D721Med (cell line): ENCODE data around the gene TOX2.

Experiments used
- DNase-seq: peaks from one replicate; pipeline ENCODE4 v3.0.0; 2011; ENCODE audit warnings: low spot score; ENCODE audit not compliant: insufficient read length
- FAIRE-seq: peaks from 2 replicates; lab custom pipeline; 2011; peaks lifted over from hg19 to GRCh38; lab: Jason Lieb, UNC
- TF ChIP-seq, protein P1 (sequence below): IDR thresholded peaks from 2 replicates; pipeline ENCODE4 v1.5.1; 2012; ENCODE audit warnings: mild to moderate bottlenecking, control low read depth; ENCODE audit not compliant: insufficient read depth; ENCODE audit errors: missing control alignments

TOX2 gene

DNA sequence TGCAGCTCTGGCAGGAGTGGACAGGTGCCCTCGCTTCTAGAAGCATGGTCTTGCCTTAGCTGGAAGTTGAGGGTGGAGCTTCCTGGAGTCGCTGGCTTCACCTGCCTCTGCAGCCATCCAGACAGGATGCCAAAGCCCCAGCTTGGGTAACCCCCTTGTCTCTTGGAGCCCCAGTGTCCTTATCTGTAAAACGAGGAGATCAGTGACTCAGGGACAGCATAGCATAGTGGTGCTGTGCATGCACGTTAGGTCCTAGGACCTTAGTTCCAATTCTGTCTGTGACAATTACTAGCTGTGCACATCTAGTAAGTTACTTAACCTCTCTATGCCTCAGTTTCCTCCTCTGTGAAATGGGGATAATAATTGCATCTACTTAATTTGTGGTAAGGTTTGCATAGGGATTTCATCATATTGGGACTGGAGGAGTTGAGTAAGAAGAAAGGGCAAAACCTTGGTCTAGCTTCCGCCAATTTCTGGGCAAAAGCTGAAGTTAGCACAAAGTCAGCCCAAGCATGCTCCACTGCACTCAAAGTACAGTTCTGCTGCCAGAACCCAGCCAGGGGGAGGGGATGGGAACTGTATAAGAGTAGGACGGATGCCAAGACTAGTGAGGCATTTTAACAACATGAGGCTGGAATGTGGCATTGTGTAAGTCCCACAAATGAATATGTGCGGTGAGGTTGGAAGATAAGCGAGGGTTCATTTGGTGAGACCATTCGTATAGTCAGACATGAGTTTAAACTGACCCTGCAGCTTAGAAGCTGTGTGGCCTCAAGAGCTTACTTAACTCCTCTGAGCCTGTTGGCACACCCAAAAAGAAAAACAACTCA is 24.5 kb downstream of the TOX2 start:
- TF ChIP-seq, protein P1, sequence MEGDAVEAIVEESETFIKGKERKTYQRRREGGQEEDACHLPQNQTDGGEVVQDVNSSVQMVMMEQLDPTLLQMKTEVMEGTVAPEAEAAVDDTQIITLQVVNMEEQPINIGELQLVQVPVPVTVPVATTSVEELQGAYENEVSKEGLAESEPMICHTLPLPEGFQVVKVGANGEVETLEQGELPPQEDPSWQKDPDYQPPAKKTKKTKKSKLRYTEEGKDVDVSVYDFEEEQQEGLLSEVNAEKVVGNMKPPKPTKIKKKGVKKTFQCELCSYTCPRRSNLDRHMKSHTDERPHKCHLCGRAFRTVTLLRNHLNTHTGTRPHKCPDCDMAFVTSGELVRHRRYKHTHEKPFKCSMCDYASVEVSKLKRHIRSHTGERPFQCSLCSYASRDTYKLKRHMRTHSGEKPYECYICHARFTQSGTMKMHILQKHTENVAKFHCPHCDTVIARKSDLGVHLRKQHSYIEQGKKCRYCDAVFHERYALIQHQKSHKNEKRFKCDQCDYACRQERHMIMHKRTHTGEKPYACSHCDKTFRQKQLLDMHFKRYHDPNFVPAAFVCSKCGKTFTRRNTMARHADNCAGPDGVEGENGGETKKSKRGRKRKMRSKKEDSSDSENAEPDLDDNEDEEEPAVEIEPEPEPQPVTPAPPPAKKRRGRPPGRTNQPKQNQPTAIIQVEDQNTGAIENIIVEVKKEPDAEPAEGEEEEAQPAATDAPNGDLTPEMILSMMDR = no peak
- no peak for FAIRE-seq
- no peak for DNase-seq

DNA sequence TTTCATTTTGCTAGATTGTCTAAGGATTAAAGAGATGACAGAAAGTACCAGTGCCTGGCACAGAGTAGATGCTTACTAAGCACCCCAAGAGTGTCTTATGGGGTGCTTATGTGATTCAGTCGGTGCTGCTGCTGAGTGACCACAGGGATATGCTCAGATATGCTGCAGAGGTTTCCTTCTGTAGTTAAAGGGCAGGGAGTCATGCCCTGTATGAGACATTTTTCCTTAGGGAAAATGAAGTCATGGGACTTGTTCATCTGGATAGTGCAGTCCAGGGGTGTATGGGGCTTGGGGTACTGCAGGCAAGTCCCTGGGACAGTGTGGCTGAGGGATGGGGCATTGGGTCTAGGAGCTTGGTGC is 25.1 kb downstream of the TOX2 start:
- DNase-seq (no peak), FAIRE-seq (no peak)
- TF ChIP-seq, protein P1 = no peak

DNA sequence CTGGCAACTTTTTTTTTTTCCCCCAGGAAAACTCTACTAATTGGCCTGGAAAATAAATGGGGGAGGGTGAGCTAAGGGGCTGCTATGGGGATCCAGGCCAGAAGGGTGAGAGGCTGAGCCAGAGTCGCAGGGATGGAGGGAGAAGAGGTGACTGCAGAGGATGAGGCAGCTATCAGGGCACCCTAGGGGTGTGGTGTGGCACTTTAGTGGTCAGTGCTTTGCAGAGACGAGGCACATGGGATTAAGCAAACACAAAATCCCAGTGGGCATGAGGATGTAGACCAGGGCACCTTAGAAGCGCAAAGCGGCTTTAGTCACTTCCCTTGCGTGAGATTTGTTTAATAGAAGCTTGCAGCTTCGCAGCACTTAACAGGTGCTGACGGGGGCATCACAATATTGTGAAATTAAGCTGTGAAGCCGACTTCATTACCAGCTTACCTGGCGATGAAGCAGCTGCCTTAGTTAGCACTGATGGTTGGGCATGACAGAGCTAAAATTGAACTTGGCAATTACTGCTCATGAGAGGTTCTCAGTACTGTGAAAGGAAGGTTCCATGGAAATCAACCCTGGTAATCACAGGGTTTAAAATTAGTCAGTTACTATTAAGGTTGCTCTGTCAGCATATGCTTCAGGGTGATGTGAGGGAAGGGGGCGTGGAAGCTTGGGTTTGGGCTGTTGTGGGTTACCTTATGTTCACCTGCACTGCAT is 26.0 kb downstream of the TOX2 start:
- FAIRE-seq (no peak), DNase-seq (no peak)
- TF ChIP-seq, protein P1 = no peak

DNA sequence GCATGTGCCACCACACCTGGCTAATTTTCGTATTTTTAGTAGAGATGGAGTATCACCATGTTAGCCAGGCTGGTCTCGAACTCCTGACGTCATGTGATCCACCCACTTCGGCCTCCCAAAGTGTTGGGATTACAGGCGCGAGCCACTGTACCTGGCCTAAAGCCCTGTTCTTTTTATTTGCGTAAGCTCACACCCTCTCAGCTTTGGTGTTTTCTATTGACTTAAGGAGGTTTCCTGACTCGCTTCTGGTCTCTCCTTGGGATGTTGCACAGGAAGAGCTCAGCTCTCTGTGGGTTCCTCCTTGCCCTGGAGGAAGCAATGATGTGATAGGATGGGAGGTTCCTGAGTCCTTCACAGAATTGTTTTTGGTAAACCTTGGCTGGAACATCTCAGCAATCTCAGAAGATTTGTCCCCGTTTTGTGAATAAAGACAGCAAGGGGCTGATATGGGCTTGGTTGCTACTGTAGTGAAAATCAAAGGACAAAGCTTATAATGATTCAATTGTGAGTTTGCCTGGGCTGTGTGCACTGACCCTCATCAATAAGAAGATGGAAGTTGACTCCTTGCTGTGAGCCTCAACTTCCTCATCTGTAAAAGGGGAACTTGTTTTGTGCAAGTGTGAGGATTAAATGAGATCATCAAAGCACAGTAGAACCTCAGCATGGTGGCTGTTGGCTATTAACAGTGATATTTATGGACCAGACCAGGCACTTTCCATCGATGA is 27.0 kb downstream of the TOX2 start:
- TF ChIP-seq, protein P1 = no peak
- FAIRE-seq (no peak), DNase-seq (no peak)

DNA sequence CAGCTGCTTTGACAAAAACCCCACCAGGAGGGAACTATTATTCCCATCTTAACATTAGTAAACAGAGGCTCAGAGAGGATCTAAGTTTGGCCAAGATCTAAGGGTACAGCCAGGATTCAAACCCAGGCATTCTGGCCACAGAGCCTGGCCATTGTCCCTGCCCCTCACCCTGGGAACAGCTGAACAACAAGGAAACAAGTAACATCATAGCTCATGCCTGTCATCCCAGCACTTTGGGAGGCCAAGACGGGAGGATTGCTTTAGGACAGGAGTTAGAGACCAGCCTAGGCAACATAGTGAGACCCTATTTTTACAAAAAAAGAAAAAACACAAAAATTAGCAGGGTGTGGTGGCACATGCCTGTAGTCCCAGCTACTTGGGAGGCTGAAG is 27.5 kb downstream of the TOX2 start:
- FAIRE-seq (no peak), DNase-seq (no peak)
- TF ChIP-seq, protein P1 = no peak

DNA sequence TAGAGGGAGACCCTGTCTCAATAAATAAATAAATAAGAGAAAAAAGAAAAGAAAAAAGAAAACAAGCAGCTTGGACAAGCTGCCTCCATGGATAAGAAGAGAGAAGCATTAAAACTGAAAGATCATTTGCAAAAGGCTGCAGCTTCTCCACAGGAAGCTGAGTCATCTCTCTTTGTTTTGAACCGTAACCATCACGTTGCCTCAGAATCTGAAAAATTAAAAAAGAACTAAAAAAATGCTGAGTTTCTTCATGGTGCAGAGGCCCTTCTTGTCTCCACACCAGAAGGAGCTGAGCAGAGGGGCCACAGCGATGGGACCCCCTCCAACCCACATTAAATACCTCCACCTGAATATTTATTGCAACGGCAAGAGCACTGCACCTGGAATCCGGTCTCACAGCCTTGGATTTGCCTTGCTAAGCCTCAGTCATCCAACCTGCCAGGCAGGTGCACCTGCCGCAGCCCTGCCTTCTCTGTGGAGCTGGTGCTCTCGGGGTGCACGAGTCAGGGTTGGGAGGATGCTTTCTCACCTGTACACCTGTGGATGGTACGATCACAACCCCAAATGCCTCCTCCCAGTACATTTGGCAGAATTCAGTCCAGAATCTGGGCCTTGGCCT is 28.1 kb downstream of the TOX2 start:
- FAIRE-seq = no peak
- DNase-seq = no peak

More for the DNA sequence above, 28.1 kb downstream of the TOX2 start:
- TF ChIP-seq, protein P1 = no peak
